Epithelial cell of proximal tubule (primary cell): ENCODE results near the gene SGTB. TPM values are rescaled to one million over a fixed set of nuclear protein-coding genes. Genes with fewer than 3 reads are reported as not detected.
A peak's percentile ranks its signal among the peaks of the same experiment; 100 is the strongest.

Experiments used
- DNase-seq: peaks from one replicate; pipeline ENCODE4 v3.0.0-alpha.2; 2011; ENCODE audit warnings: low read depth
- H3K4me3 ChIP-seq: 2 replicates; pipeline ENCODE4 v1.5.1; 2011; ENCODE audit warnings: low read depth, mild to moderate bottlenecking, low read length
- CTCF ChIP-seq: conservative IDR thresholded peaks from 2 replicates; pipeline ENCODE4 v1.5.1; 2012; ENCODE audit warnings: low read depth, mild to moderate bottlenecking, low read length
- total RNA-seq: library from RNA; depleted of rRNA; stranded (reverse); fragments of >200 nt; gene quantifications from 2 replicates; pipeline ENCODE4 v1.2.3, GENCODE V29; 2015

The SGTB gene
- total RNA-seq, 1 donor from 2014 or later: 5.1 TPM

- H3K4me3 ChIP-seq: no peak overlapping the region
- no peak for TF ChIP-seq CTCF
- DNase-seq: no peak
Measured at GRCh38 chr5:65749956-65750355, 28.0 kb upstream of the SGTB start.

GRCh38 chr5:65749221-65749844 lies 27.4 kb upstream of the SGTB start:
- no peak overlapping the region for H3K4me3 ChIP-seq
- TF ChIP-seq CTCF: no peak
- no peak for DNase-seq

GRCh38 chr5:65742565-65743231 lies 20.8 kb upstream of the SGTB start:
- peak; percentile 80 for TF ChIP-seq CTCF

GRCh38 chr5:65739162-65739561 lies 17.3 kb upstream of the SGTB start:
- TF ChIP-seq CTCF: no peak
- no peak for DNase-seq

More at GRCh38 chr5:65742565-65743231, 20.8 kb upstream of the SGTB start:
- DNase-seq: no peak
- no peak overlapping the region for H3K4me3 ChIP-seq

GRCh38 chr5:65738305-65738704 lies 16.4 kb upstream of the SGTB start:
- no peak for DNase-seq
- H3K4me3 ChIP-seq: no peak overlapping the region
- TF ChIP-seq CTCF: no peak

More at GRCh38 chr5:65739162-65739561, 17.3 kb upstream of the SGTB start:
- no peak overlapping the region for H3K4me3 ChIP-seq

GRCh38 chr5:65737842-65738241 lies 15.9 kb upstream of the SGTB start:
- DNase-seq: no peak
- TF ChIP-seq CTCF: no peak
- H3K4me3 ChIP-seq: no peak overlapping the region

- H3K4me3 ChIP-seq: no peak overlapping the region
- TF ChIP-seq CTCF: no peak
- DNase-seq: no peak
Measured at GRCh38 chr5:65736011-65736410, 14.1 kb upstream of the SGTB start.
